ENCODE results near the gene ERBIN.

GRCh38 chr5:65992630-65993029 lies 66.3 kb downstream of the ERBIN start:
- no peak for TF ChIP-seq CTCF (IDR thresholded peaks at IDR 0.05)
- TF ChIP-seq POLR2A (IDR thresholded peaks at IDR 0.05), result no peak

Data from thyroid gland (tissue), 4 donors.